DND-41 (cell line): ENCODE measurements around the gene SAMD11.

ENCODE experiments used
- ATAC-seq: fragments of 200-7000 bp; cut with Tn5 transposase; 3 replicates; pipeline ENCODE4 v1.9.1; 2021; ENCODE audit warnings: low read depth; ENCODE audit not compliant: insufficient read depth
- DNase-seq: peaks from one replicate; pipeline ENCODE4 v3.0.0-alpha.2; 2020
- H2AFZ ChIP-seq: 2 replicates; pipeline ENCODE4 v1.6.0; 2012; ENCODE audit warnings: low read depth, low read length
- H3K27ac ChIP-seq: 2 replicates; pipeline ENCODE4 v1.5.1; 2012; ENCODE audit warnings: low read length, inconsistent platforms
- H3K27me3 ChIP-seq: fragments of 200-600 bp; sonication (generic); 2 replicates; pipeline ENCODE4 v1.6.0; 2012; ENCODE audit warnings: low read length, mild to moderate bottlenecking, inconsistent platforms; ENCODE audit not compliant: insufficient read depth, poor library complexity
- H3K36me3 ChIP-seq: 2 replicates; pipeline ENCODE4 v1.5.1; 2012; ENCODE audit warnings: low read length, inconsistent platforms; ENCODE audit not compliant: insufficient read depth
- H3K4me1 ChIP-seq: 2 replicates; pipeline ENCODE4 v1.5.1; 2012; ENCODE audit warnings: mild to moderate bottlenecking, low read length; ENCODE audit not compliant: insufficient read depth
- H3K4me2 ChIP-seq: 2 replicates; pipeline ENCODE4 v1.6.0; 2012; ENCODE audit warnings: mild to moderate bottlenecking, moderate library complexity, low read length, inconsistent platforms; ENCODE audit not compliant: insufficient read depth
- H3K4me3 ChIP-seq, 2 experiments: fragments of 200-600 bp in 1 of 2; shearing (Covaris generic) in 1 of 2; 2 replicates each; pipeline ENCODE4 v1.5.1; 2012 to 2016; ENCODE audit warnings: inconsistent platforms in 2 of 2, low read length in 2 of 2, mild to moderate bottlenecking in 2 of 2, low read depth in 1 of 2, moderate library complexity in 1 of 2
- H3K79me2 ChIP-seq: 2 replicates; pipeline ENCODE4 v1.6.0; 2012; ENCODE audit warnings: low read length, inconsistent platforms; ENCODE audit not compliant: insufficient read depth
- H3K9ac ChIP-seq: 2 replicates; pipeline ENCODE4 v1.6.0; 2012; ENCODE audit warnings: low read depth, mild to moderate bottlenecking, inconsistent platforms, low read length, moderate library complexity
- H3K9me3 ChIP-seq: 2 replicates; pipeline ENCODE4 v1.5.1; 2012; ENCODE audit warnings: low read length, moderate library complexity, mild to moderate bottlenecking, inconsistent platforms; ENCODE audit not compliant: insufficient read depth, severe bottlenecking
- H4K20me1 ChIP-seq: 2 replicates; pipeline ENCODE4 v1.6.0; 2012; ENCODE audit warnings: low read length; ENCODE audit not compliant: insufficient read depth
- EZH2 ChIP-seq: IDR thresholded peaks from 3 replicates; pipeline ENCODE4 v1.6.1; 2012; ENCODE audit warnings: borderline replicate concordance, low read depth, mild to moderate bottlenecking, moderate library complexity, low read length, inconsistent platforms; ENCODE audit not compliant: severe bottlenecking
- TF ChIP-seq, protein P1 (sequence below): IDR thresholded peaks from 2 replicates; pipeline ENCODE4 v1.5.1; 2012; ENCODE audit warnings: borderline replicate concordance, low read length, moderate library complexity, mild to moderate bottlenecking; ENCODE audit not compliant: poor library complexity, severe bottlenecking; ENCODE audit errors: extremely low read depth

Gene SAMD11

GRCh38 chr1:931380-932172 lies 7.9 kb downstream of the SAMD11 start:
- no peak overlapping the region for H2AFZ ChIP-seq
- H3K27ac ChIP-seq: no peak overlapping the region
- DNase-seq (no peak), ATAC-seq (no peak)
- H3K4me2 ChIP-seq: no peak overlapping the region
- no peaks in the 10 kb centered on the region for H3K79me2 ChIP-seq
- no peak overlapping the region for H3K4me3 ChIP-seq
- no peaks in the 10 kb centered on the region for H3K4me1 ChIP-seq
- H4K20me1 ChIP-seq: peaks cover 42% of the 10 kb centered on the region
- H3K27me3 ChIP-seq: peaks cover 19% of the 10 kb centered on the region
- no peaks in the 10 kb centered on the region for H3K9me3 ChIP-seq
- H3K9ac ChIP-seq: no peak overlapping the region
- TF ChIP-seq, protein P1, sequence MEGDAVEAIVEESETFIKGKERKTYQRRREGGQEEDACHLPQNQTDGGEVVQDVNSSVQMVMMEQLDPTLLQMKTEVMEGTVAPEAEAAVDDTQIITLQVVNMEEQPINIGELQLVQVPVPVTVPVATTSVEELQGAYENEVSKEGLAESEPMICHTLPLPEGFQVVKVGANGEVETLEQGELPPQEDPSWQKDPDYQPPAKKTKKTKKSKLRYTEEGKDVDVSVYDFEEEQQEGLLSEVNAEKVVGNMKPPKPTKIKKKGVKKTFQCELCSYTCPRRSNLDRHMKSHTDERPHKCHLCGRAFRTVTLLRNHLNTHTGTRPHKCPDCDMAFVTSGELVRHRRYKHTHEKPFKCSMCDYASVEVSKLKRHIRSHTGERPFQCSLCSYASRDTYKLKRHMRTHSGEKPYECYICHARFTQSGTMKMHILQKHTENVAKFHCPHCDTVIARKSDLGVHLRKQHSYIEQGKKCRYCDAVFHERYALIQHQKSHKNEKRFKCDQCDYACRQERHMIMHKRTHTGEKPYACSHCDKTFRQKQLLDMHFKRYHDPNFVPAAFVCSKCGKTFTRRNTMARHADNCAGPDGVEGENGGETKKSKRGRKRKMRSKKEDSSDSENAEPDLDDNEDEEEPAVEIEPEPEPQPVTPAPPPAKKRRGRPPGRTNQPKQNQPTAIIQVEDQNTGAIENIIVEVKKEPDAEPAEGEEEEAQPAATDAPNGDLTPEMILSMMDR: no peak
- no peak for TF ChIP-seq EZH2
- no peaks in the 10 kb centered on the region for H3K36me3 ChIP-seq

DNA sequence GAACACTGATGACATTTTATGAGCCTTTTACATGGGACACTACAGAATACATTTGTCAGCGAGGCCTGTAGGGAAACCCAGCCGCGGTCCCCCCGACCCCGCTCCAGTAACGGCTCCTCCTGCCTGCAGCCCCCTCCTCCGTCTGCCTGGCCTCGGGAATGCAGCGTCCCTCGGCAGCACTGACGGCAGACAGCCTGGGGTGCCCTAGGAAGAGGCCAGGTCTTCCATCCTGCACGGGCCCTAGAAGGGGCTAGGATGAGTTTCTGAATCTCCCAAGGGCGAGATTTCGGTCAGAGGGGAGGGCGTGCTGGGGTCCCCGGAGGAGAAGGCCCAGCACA lies 8.4 kb downstream of the SAMD11 start:
- peaks cover 13% of the 10 kb centered on the region for H3K27me3 ChIP-seq
- ATAC-seq: no peak
- H3K27ac ChIP-seq: no peak overlapping the region

DNA sequence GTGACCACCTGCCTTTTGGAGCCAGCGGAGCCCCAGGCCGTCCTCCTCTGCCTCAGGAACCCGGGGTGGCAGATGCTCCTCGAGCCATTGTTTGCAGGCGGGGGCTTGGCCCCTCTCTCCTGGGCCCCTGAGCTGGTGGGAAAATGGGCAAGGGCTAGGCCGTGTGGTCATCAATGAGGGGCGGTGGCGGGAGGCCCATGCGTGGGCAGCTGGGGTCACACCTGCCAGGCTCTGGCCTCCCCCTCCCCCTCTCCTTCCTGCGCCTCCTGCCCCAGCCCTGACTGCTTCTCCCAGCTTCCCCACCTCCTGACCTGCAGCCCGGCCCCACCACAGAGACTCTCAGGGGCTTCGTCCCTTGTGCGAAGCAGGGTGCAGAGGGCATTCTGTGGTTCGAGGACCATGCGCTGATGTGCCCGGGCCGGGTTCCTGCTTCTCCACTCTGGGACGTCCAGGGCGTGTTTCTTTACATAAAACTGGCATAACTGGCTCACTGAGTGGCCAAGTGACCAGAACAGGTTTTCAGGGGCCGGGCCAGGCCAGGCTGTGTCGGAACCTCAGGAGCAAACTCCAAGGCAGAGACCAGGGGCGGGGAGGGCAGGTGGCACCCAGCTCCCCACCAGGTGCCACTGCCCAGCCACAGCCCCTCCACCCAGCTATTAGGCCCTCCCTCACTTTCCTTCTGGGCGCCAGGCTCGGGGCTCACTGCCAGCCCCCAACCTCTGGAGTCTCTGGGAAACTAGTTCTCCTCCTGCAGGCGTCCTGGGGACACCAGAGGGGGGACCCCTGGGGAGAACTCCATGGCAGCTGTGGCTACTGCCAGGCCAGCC lies 9.3 kb downstream of the SAMD11 start:
- TF ChIP-seq, protein P1: no peak
- no peak for TF ChIP-seq EZH2
- H3K9ac ChIP-seq: no peak overlapping the region
- H3K4me3 ChIP-seq: no peak overlapping the region
- peaks cover 7% of the 10 kb centered on the region for H3K27me3 ChIP-seq
- no peak overlapping the region for H3K4me2 ChIP-seq
- H3K36me3 ChIP-seq: no peaks in the 10 kb centered on the region
- no peaks in the 10 kb centered on the region for H3K9me3 ChIP-seq
- ATAC-seq (no peak), DNase-seq (no peak)
- H4K20me1 ChIP-seq: peaks cover 34% of the 10 kb centered on the region
- no peaks in the 10 kb centered on the region for H3K4me1 ChIP-seq
- H3K79me2 ChIP-seq: no peaks in the 10 kb centered on the region
- H3K27ac ChIP-seq: no peak overlapping the region
- no peak overlapping the region for H2AFZ ChIP-seq

More for the DNA sequence above, 8.4 kb downstream of the SAMD11 start:
- H3K36me3 ChIP-seq: no peaks in the 10 kb centered on the region
- H3K4me2 ChIP-seq: no peak overlapping the region
- no peak for TF ChIP-seq EZH2
- TF ChIP-seq, protein P1: no peak
- DNase-seq: no peak
- no peak overlapping the region for H3K9ac ChIP-seq
- H3K9me3 ChIP-seq: no peaks in the 10 kb centered on the region
- H3K4me1 ChIP-seq: no peaks in the 10 kb centered on the region
- H4K20me1 ChIP-seq: peaks cover 41% of the 10 kb centered on the region
- no peaks in the 10 kb centered on the region for H3K79me2 ChIP-seq
- H2AFZ ChIP-seq: no peak overlapping the region
- no peak overlapping the region for H3K4me3 ChIP-seq
